HG03460 (cell line): ENCODE results near the gene ZNF774.
"Not testable (repeated sequence)": the region's sequence is repeated elsewhere in the genome, so short reads cannot be mapped to it uniquely, and the experiment has no call there.

Experiments used
- ATAC-seq: cut with Tn5 transposase; IDR thresholded peaks from one replicate; pipeline ENCODE4 v1.9.1; 2021; ENCODE audit not compliant: unreplicated experiment

The ZNF774 gene

DNA sequence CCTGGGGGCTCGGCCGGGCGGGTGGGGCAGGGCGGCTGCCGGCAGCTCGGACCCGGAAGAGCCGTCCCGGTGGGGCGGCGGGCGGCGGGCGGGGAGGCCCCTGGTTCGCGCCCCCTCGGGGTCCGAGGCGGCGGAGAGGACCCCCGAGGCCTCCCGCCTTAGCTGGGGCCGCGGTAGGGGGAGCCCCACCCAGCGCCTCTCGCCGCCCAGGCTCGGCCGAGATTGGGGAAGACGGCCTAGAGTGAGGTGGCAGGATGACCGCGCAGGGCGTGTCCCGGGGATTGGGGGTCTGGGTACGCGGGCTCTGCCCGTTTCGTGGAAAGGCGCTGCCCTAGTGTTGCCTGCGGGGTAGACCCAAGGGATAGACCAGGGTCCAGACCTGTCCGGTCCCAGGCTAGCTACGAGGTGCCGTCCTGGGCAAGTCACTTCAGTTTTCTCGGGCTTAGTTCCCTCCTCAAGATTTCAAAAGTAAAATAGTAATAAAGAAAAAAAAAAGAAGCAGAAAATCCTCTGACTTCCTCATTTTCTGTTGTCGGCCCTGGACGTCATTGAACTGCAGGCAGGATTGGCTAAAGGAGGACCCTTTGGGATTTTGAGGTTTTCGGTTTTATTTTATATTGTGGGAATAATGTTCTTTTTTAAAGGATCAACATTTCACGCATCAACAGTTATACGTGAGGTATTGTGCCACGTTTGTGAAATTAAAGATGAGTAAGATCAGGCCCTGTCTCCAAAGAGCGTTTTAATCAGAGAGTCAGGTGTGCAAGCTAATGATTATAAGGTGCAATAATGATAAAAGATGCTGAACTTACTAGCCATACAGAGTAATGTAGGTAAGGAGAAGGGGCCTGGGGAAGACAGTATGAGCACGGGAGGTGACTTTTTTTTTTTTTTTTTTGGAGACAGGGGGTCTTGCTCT, 36.6 kb downstream of the ZNF774 start:
- ATAC-seq, result peak; percentile 42

DNA sequence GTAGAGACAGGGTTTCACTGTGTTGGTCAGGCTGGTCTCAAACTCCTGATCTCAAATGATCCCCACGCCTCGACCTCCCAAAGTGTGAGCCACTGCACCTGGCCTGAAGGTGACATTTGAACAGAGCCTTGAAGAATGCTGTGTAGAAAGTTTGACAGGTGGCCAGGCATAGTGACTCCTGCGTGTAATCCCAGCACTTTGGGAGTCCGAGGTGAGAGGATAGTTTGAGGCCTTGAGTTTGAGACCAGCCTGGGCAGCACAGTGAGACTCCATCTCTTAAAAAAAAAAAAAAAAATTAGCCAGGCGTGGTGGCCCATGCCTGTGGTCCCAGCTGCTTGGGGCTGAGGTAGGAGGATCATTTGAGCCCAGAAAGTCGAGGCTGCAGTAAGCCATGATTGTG, 37.4 kb downstream of the ZNF774 start:
- no peak for ATAC-seq

DNA sequence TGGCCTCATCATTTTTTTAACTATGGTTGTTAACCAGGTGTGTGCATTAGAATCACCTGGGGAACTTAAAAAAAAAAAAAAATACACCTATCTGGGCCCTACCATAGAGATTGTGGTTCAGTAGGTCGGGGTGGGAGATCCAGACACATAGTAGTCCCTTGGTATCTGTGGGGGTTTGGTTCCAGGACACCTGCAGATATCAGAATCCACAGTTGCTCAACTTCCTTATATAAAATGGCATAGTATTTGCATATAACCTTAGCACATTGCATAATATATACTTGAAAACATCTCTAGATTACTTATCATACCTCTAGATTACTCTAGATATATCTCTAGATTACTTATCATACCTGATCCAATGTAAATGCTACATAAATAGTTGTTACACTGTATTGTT, 41.0 kb downstream of the ZNF774 start:
- ATAC-seq, result no peak

DNA sequence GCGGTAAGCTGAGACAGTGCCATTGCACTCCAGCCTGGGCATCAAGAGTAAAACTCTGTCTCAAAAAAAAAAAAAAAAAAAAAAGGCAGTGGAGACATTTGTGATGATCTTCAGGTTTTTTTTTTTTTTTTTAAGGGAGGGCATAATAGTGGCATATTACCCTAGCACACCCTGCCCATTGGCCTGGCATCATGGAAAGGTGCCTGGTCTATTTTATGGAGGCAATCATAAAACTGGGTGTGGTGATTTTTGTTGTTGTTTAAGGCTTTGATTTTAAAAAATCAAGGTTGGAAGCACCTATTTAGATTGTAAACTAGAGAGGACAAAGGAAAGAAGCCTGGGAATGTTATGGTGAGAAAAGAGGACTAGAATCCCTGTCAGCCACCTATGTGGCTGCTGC, 42.0 kb downstream of the ZNF774 start:
- ATAC-seq, result no peak

DNA sequence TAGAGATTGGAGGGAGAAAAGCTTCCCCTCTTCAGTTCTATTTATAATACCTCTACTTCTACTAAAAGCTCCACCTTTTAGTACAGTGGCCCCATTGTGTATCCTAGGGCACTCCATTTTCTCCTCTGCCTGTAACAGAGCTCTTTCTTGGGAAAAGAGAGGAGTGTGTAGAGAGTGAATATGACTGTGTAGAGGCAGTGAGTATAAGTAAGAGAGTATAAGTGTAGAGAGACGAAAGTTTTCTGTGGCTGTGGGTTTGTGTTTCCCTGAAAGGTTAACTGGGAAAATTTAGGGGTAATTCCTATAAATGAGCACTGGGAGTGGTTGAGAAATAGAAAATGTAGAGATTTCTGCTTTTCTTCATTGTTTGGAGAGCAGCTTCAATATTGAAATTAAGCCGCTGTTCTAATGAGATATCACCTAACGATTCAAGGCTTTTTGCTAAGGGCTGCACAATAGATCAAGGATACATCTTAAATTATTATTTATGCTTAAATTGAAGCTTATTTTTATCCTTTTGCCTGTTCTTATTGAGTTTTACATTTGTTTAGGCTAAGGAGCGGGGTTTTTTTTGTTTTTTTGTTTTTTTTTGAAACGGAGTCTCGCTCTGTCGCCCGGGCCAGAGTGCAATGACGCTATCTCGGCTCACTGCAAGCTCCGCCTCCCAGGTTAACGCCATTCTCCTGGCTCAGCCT, 42.8 kb downstream of the ZNF774 start:
- ATAC-seq, result no peak

DNA sequence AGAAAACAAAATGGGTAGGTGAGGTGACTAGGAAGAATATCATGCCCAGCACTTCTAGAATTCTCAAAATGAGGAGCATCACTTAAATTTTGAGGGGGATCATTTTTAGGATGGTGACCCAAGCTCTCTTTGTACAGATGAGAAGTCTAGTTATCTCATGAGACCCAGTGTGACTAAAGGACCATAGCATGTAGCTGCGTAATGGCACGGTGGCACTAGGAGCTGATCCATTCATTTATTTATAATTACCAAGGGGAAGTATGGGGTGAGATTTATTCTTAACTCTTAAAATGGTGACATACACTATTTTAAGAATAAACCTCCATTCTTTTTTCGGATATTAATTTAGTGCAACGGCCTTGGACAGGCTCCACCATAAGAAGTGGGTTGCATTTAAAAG, 44.2 kb downstream of the ZNF774 start:
- no peak for ATAC-seq

DNA sequence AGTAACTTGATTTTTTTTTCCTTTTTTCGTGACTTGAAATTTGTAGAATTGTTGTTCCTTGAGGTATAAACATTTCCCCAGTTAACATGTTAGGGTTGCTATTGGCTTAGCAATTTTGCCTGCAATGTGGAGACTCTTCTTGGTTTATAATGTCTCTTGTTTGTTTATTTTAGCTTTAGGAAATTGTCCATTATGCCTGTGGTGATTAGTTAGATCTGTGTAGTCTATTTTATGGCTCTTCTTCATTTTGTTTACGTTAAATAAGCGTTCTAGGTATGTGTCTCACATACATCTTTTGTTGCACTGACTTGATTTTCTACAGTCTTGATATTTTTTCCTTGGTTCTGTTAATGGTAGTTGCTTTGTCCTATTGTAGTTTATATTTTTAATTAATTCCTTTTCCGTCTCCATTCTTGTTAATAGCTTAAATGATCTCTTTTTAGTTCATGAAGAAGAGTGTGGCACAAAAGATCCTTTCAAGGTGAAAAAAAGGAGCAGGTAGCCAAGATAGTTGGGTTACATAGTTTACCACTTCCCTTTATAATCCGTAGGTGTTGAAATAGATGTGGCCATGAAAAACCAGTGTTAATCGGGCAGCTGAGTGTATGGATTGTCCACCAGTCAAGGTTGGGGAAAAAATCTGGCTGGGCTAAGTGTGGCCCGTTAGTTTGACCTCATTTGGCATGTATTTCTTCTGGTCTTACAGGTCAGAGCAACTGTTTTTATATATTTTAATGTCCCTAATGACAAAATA, 48.1 kb downstream of the ZNF774 start:
- no peak for ATAC-seq

DNA sequence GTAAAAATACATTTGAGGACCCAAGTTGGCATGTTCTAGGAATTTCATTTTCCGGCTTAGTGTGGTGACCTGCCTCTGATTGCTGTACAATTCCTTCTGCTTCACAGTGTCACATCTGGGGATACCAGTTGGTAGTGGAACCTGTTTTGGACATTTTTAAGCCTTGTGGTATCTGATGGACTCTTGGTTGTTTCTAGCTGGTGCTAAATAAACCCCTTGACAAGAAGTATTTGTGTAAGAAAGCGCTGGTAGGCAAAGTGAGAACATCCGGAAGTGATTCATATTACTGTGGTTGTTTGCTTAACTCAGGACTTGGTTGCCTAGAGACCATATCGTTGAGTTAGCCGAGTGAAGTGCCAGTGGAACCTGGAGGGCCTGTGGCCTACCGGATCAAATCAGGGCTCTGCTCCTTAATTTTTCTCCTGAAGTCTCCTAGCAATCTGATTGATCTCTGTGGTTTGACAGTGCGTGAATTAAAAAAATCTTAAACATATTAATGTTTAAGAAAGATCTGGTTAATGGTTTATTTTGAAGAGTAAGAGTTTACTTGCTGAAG, 48.8 kb downstream of the ZNF774 start:
- peak; percentile 100 for ATAC-seq

DNA sequence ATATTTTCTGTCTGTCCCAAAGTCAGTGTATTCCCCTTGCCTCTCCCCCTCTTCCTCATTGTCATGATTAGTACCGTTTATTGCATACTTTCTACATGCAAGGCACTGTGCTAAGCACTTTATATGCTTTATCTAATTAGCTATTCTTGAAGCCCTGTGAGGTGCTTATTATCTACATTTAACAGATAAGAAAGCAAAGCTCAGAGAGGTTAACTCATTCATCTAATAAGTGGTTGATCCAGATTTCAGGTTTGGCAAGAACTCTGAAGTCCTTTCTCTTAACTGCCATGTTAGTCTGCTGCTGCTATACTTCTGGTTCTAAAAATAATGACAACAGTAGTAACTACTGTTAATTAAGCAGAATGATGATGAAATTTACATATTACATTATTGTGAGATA, 49.4 kb downstream of the ZNF774 start:
- ATAC-seq, result no peak

DNA sequence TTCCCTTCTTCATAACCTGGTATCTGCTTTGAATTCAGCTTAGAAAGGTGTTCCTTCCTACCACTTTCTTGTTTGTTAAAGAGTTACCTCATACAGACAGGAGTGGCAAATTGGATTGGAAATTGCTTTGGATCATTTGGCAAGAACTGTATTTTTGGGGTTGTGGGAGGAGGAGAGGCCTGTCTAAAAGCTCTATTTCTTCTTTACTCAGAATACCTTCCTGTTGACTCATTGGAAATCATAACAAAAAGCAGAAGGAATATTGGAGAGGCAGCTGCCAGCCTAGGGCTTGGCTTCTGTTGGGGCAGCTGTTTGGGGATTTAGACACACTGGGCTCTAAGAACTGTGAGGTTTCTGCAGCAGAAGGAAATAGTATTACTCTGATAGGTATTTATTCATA, 50.1 kb downstream of the ZNF774 start:
- no peak for ATAC-seq

DNA sequence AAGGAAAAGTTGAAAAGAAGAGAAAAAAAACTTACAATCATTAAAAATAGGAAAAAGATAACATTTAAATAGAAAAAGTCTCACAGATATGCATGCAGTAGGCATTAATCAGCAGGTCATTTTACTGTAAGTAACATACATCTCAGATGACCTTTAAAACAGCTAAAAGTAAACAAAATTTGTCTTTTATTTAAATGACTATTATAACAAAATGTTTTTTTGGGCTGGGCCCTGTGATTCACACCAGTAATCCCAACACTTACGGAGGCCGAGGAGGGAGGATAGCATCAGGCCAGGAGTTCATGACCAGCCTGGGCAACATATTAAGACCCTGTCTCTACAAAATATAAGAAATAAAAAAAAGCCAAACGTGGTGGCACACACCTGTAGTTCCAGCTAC, 50.7 kb downstream of the ZNF774 start:
- ATAC-seq, result no peak

DNA sequence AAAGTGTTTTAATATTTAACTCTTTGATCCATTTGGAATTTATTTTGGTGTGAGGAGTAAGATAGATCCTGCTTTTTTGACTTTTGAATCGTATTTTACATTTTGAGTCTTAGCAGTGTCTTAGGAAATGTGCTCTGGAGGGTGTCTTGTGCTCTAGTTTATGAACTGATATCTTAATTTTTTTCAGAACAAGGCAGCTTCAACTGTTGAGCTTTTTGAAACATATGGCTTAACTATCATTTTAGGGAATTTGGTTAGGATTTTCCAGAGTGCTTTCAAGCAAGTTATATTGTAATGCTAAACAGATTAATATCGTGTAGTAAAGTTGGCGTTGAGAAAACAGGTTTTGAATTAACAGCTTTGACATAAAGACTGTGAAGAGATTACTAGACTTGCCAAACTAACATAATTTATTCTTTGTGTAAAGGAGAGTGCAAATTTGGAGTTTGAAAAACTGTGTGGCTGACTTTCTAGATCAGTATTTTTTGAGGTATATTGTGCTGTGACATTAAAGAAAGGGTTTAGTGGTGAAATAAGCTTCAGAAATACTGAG, 53.0 kb downstream of the ZNF774 start:
- ATAC-seq, result no peak

DNA sequence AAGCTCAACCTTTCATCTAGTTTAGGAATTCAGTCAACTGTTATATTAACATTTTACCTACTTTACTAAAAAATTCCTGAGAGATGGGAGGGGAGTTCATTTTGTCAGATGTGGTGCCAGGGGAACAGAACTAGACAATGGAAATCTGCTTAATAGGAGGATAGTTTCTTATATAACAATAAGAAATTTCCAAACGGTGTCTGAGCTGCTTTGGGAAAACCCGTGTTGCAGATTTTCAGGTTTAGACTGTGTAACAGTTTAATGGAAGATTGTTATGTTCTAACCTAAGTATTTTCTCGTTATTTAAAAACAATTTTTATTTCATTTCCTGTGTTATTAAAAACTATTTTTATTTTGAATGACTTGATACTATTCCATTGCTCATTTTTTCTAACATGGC, 55.3 kb downstream of the ZNF774 start:
- no peak for ATAC-seq

DNA sequence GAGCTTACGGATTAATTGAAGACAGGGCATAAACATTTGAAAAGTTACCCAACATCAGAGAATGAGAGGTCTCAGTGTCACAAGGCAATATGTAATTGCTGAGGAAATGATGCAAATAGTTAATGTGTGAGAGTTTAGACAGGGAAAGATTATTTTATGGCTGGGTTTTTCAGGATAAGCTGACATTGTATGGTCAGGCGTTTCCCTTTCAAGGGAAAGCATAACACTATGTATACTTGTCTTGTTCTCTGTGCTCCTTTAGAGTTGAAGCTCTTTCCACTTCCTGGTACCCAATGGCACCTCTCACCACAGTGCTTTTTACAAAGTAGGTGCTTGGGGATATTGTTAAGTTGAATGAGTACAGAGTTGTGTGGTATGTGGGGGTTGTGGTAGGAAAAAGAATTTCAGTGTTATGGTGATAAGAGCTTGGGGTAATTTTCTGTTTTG, 55.8 kb downstream of the ZNF774 start:
- ATAC-seq, result no peak

DNA sequence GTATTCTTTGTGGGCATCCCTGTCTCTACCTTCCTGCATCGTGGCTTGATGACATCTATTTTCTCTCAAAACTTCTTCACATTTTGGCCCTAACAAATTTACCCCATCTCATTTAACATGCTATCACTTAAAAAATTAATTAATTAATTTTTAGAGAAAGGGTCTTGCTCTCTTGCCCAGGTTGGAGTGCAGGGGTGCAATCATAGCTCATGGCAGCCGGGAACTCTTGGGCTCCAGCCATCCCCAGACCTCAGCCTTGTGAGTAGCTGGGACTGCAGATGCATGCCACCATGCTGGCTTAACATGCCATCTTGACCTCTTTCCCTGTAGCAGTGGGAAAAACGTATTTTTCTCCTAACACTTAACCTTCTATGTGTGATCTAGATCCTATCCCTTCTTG, 56.6 kb downstream of the ZNF774 start:
- ATAC-seq, result no peak

DNA sequence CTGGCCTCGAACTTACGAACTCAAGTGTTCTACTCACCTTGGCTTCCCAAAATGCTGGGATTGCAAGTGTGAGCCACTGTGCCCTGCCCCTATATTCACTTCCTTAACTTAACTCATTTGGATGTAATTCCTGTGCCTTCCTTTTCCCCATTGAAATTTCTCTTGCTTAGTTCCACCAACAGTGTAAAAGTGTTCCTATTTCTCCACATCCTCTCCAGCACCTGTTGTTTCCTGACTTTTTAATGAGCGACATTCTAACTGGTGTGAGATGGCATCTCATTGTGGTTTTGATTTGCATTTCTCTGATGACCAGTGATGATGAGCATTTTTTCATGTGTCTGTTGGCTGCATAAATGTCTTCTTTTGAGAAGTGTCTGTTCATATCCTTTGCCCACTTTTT, 57.5 kb downstream of the ZNF774 start:
- ATAC-seq, result not testable (repeated sequence)

DNA sequence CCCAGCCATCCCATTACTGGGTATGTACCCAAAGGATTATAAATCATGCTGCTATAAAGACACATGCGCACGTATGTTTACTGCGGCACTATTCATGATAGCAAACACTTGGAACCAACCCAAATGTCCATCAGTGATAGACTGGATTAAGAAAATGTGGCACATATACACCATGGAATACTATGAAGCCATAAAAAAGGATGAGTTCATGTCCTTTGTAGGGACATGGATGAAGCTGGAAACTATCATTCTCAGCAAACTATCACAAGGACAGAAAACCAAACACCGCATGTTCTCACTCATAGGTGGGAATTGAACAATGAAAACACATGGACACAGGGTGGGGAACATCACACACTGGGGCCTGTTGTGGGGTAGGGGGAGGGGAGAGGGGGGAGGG, 58.2 kb downstream of the ZNF774 start:
- not testable (repeated sequence) for ATAC-seq

DNA sequence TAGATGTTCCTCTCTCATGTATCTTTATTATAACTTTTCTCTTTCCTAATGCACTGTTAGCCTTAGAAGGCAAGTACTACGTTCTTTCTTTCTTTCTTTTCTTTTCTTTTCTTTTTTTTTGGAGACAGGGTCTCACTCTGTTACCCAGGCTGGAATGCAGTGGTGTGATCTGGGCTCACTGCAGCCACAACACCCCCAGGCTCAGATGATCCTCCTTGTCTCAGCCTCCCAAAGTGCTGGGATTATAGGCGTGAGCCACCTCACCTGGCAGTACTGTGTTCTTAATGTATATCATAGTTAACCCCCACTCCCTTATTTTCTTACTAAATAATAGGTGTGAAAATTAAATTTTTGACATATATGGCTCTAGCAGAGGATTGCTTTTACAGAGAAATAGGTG, 59.1 kb downstream of the ZNF774 start:
- no peak for ATAC-seq
